Stimulated activated naive CD4-positive, alpha-beta T cell treated with Interleukin-2 at 50 U/mL for 16 hours (primary cell): ENCODE data around the gene UBE2Q1.
A peak's percentile ranks its signal among the peaks of the same experiment; 100 is the strongest.

Source experiments
- DNase-seq: peaks from one replicate; lab custom pipeline; 2025; lab: John Stamatoyannopoulos, UW

UBE2Q1 gene

DNA sequence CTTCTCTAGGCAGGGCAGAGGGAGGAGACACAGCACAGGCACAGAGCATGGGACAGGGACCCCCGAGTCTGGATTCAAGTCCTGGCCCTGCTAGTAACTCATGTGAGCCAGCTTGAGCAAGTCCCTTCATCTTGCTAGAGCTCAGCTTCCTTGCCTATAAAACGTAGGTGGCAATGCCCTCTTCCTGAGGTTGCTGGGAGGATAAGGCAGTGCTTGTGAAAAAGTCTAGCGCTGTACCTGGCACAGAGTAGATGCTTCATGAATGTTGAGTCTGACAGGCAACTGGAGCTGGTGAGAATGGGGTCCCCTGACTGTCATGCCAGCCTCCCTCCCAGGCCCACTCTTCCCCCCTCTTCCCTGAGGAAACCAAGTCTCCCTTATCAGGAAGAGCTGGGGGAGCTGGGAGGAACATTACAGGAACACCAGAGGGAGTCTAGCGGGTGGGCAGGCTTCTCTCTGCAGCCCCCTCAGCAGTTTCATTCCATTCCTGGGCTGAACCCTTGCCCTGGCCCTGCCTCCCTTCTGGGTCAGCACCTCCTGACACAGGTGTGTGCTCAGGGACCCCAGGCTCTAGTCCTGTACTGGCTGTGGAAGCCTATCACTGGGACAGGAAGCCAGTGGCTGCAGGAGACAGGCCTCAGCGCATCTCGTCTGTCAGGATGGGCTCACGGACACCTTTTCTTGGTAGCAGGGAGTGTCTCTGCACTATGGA lies 19.0 kb upstream of the UBE2Q1 start:
- no peak for DNase-seq

DNA sequence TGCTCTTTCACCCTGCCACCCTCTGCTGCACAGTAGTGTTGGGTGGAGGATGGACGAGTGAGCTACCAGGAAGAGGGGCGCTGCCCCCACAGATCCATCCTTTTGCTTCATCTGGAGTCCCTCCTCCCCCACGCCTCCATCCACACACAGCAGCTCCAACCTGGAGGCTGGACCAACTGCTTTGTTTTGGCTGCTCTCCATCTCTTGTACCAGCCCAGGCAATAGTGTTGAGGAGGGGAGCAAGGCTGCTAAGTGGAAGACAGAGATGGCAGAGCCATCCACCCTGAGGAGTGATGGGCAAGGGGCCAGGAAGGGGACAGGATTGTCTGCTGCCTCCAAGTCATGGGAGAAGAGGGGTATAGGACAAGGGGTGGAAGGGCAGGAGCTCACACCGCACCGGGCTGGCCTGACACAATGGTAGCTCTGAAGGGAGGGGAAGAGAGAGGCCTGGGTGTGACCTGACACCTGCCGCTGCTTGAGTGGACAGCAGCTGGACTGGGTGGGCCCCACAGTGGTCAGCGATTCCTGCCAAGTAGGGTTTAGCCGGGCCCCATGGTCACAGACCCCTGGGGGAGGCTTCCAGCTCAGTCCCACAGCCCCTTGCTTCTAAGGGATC lies 17.6 kb upstream of the UBE2Q1 start:
- no peak for DNase-seq

DNA sequence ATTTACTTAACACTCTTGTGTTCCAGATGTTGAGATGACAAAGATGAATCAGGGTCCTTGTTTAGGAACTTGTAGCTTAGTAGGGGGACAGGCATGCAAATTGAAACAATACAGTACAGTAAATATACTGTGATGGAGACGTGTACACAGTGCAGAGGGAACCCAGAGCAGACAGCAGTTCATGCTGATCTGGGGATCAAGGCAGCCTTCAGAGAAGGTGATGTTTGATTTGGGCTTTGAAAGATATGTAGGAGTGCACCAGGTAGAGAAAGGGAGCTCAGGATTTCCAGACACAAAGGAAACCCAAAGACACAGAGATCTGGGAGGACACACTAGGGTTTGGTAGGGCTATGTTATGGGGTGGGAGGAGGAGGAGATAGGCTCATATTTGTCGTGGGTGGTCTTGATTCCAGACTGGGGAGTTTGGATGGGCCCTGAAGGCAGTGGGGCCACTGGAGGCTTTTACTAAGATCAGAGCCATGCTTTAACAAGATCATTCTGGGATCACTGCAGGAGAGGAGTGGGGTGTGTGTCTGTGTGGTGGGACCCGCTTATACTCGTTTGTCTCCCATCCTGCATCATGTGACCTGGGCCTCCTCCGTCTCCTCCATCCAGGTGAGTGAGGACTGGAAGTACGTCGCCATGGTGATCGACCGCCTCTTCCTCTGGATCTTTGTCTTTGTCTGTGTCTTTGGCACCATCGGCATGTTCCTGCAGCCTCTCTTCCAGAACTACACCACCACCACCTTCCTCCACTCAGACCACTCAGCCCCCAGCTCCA lies 16.9 kb upstream of the UBE2Q1 start:
- no peak for DNase-seq

DNA sequence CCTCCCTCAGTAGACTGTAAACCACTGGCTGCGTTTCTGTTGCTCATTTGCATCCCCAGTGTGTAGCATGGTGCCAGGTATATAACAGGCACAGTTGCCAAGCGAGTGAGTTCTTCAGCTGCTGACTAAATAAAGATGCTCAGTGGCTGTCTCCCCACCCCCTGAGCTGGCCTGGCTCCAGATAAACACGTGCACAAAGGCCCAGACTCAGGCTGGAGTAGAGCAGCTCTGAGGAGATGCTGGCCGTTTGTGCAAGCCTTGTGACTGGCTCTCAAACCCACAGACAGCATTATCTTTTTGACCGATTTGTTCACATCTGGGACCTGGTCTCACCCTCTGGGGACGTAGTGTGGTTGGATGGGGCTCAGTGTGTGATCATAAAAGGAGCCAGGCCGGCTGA lies 16.3 kb upstream of the UBE2Q1 start:
- DNase-seq = no peak

DNA sequence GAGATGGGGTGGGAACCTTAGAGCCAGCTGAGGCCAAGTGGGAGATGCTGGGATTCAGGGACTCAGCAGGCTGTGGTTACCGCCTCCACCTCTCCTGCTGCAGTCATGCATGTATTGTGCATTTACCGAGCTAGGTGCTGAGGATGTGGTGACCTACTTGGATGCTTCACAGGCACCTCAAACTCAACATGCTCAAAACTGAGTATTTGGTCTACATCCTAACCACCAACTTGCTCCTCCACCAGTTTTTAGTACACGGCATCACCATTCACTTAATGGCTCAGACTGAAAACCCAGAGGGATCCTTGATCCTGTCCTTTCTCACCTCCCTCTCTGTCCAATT lies 14.7 kb upstream of the UBE2Q1 start:
- DNase-seq = no peak

DNA sequence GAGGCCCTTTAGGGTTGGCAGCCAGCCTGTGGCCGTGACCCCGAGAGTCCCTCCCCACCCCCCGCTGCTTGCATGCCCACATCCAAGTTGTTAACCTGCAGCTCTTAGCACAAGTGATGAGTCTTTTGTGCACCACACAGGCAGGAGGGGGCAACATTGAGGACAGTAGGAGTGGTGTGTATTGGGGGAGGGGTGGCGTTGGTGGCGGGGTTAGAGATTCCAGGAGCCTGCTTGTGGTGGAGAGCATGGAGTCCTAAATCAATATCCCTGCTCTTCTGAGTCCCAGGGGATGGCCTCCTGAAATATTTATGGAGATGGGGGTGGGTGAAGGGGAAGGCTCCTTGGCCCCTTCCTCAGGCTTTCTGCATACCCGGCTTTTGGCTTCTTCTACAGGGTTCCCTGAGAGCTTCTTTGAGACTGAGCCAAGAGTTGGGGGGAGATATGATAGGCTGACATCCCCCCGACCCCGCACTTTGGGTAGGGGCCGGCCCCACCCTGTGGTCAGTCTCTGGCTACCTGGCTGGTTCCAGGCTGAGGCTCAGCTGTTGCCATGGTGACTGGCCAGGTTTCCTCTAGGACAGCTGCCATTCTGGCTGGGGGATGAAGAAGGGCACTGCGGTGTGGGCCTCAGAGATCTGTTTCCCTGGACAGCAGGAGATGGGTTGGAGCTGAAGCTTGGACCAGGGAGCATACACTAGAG lies 14.2 kb upstream of the UBE2Q1 start:
- DNase-seq = no peak

DNA sequence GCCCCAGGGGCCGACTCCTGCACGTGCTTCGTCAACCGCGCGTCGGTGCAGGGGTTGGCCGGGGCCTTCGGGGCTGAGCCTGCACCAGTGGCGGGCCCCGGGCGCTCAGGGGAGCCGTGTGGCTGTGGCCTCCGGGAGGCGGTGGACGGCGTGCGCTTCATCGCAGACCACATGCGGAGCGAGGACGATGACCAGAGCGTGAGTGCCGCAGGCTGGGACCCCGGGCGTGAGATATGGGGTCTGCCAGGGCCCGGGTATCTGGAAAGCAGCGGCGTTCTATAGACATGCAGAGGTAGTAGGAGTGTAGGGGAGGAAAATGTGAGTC lies 13.5 kb upstream of the UBE2Q1 start:
- DNase-seq = no peak

DNA sequence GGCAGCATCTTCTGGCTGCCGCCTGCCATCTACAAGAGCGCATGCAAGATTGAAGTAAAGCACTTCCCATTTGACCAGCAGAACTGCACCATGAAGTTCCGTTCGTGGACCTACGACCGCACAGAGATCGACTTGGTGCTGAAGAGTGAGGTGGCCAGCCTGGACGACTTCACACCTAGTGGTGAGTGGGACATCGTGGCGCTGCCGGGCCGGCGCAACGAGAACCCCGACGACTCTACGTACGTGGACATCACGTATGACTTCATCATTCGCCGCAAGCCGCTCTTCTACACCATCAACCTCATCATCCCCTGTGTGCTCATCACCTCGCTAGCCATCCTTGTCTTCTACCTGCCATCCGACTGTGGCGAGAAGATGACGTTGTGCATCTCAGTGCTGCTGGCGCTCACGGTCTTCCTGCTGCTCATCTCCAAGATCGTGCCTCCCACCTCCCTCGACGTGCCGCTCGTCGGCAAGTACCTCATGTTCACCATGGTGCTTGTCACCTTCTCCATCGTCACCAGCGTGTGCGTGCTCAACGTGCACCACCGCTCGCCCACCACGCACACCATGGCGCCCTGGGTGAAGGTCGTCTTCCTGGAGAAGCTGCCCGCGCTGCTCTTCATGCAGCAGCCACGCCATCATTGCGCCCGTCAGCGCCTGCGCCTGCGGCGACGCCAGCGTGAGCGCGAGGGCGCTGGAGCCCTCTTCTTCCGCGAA lies 12.9 kb upstream of the UBE2Q1 start:
- no peak for DNase-seq

DNA sequence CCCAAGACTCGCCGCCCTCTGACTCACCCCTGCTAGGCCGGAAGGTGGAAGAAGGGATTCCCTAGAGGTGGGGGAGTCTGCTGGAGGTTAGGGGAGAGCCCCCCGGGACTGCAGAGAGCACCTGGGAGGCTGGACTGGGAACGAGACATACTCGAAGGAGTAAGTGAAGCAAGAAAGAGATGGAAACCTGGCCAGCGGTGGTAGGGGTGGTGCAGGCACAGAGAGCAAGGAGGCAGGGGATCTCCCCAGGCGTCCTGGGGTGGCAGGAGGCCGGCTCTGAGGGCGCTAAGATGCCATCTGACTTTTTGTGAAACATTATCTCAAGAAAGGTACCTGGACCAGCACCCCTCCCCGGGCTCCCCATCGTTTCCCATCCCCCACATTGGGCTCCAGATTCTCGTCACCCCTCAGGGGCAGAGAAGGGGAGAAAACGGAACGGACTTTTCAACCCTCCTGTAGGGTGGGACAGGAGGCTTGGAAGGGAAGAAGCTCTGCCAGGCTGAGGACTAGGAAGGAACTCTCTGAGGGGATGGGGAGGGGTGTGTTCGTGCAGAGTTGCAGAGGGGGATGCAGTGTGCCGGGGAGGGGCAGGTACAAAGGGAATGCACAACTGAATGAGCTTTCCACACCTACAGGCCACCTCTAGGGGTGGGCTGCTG lies 9.8 kb upstream of the UBE2Q1 start:
- DNase-seq = no peak

DNA sequence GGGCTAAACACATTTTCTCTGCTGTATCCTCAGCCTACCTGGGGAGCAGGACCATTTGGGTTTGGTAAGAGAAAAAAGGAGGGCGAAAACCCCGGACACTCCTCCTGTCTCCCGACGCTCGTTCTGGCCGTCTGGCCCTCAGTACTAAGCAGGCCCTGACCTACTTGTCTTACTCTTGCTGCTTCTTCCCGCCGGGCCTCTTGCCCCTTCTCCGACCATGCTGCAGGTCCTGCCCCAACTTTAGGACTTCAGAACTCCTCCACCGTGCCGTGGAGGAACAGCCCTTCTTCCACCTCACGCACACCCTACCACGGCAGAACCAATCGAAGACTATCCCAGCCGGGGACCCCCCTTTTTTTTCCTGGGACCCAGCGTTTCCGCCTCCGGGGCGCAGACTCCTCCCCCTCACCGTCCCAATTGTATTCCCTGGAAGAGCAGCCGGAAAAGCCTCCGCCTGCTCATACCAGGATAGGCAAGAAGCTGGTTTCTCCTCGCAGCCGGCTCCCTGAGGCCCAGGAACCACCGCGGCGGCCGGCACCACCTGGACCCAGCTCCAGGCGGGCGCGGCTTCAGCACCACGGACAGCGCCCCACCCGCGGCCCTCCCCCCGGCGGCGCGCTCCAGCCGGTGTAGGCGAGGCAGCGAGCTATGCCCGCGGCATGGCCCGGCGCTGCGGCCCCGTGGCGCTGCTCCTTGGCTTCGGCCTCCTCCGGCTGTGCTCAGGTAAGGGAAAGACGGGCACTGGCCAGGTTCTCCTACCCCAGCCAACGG lies 9.1 kb upstream of the UBE2Q1 start, which contains the start of gene CHRNB2:
Gene CHRNB2, plus strand, starts transcription at position 393 of the 771 bp plus-strand sequence. Its CDS starts 267 bp downstream, at position 660.
- DNase-seq = peak; percentile 58

DNA sequence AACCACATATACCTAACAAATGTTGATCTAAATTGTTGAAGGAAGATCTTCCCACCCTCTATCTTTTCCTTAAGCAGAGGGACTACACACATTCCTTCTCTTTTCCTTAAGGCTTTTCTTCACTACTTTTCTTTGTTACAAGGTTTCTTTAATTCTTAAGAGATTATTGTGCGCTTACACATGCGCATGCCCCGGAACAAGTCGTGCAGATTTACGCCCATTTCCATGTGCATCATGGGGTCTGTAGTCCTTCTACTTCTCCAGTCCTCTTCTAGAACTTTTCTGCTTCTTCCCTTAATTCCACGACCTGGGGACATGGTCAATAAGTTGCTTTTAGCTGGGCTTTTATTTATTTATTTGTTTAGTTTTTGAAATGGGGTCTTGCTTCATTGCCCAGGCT lies 7.4 kb upstream of the UBE2Q1 start:
- no peak for DNase-seq

DNA sequence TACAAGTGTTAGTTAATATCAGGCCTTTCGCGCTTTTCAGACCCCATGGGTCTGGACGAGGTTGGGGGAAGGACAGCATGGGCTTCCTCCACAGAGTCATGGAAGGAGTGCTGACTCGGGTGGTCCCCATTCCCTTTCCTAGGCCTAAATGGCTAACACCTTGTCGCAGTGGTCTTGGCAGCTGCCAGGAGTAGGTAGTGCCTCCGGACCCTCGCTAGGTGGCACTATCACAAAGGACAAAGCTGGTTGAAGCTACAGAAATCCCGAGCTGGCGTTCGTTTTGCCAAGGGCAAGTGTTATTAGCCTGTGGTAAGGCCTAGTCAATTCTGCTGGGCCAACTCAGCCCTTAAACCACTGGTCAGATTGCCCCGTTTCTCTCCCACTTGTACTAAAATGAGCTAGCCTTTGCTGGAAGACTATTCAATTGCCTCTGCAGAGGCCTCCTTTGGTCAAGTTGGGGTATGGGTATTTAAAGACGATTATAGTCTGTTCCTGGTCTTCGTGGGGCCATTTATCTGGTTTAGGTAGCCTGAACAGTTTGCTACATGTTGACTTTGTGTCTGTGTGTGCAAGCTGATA lies 1.1 kb upstream of the UBE2Q1 start:
- peak; percentile 78 for DNase-seq

DNA sequence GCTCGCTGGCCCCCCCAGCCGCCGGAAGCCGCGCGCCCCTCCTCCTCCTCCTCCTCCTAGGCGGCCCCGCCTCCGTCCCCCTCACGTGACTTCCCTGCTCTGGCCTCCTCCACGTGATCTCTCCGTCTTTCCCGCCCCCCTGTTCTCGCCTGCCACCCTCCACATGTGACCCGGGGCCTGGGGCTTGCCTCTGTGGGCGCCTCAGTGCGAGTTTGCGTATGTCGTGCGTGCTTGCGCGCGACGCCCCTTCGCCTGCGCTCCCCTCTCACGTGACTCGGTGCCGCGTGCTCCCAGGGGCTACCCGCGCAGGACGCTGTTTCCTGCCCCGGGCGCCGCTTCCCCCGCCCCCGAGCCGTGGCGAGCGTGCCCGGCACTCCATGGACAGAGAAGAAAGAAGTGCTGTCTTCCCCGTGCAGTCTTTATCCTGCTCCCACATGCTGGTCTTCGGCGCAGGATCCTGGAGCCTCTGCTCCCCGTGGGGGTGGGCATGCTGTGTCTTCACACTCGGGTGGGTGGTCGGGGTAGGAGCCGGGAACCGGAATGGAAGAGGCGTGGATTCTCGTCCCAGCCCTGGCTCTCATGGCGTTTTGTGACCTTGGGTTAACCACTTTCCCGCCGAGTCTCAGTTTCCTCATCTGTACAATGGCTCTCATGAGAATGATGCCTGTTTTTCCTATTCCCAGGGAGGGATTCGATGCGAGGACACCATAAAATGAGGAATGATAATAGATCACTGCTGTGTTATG lies 431 bp upstream of the UBE2Q1 start:
- peak; percentile 99 for DNase-seq

DNA sequence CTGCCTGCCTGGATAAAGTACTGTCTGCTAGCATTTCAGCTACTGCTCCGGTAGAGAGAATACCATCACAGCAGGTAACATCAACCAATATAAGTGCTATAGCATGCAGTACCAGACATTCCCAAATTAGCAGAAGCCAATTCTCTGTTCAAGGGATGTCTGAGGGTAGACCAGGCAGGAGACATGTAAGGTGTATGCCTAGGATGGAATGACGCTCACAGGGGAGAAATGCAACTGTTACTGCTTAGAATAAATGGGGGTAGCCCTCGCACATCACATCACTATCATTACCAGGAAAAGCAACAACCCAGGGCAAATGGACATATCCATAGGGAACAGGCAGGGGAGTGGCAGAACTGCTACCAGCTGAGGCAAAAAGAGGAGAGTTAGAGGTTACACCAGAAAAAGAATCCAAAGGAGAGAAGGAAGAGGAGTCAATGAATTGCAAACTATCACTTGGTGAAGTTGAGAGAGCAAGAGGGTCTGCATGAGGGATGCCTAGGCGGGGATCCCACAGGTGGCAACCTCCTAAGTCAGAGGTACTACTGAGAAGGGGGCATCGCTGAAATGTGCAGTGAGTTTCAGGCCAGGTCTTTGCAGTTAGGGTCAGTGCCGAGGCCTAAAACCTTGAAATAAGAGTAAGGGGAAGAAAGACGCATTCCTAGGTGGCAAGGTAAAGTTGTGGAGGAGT lies 1.1 kb downstream of the UBE2Q1 start:
- no peak for DNase-seq

DNA sequence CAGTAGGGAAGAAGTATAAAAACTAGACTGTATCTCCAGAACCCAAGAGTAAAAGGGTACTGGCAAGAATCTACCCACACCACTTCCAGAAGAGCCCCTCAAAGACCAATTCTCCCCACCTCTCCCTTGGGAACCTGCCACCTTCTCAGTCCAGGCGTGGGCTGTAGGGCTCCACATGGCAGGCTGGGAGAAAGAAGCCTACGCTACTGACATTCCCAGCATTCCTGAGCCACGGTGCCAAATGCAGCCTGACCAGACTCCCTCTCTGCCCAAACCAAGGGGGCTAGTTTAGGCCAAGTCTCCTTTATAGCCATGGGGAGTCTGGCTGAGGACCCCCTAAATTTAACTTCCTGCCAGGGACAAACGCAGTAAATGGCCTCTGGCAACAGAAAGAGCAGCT lies 2.0 kb downstream of the UBE2Q1 start:
- DNase-seq = no peak

DNA sequence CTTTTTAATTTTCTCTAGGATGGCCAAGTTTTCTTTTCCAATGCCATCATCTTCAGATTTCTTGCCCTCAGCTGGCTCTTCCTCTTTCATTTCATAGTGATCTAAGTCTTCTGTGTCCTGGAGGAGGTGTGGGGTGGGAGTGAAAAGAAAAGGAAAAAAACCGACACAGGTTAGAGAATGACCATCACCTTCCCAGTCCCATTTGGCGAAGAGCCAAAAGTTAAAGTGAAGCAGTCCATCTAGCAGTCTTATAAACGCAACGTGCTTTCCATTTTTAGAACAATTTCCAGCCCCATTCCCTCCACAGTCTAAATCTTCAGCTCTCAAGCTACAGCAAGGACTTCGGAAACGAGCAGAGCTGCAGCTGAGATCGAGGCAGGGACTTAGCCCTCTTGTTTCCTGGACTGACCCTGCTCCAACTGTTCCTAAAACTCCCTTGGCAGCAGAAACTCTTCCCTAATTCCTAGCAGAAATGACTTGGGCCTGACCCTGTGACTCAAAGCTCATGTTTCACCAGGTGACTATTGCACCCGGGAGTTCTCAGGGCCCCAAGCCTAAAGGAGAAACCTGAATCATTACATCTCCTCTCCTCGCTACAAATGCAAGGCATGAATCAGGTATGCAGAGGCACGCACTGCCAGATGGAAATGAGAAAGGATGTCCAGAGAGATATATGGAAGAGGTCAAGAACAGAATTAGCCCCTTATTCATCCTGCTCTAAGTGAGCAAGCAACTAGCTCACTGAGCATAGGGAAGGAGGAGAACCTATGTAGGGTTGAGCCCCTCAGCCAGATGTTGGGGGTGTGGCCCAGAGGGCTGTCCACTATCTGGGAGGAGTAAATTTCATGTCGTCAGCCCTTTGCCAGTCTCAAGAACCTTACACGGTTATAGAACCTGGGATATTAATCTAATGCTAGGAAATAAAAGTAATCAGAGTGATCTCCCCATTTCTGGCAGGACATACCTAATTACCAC lies 5.1 kb downstream of the UBE2Q1 start:
- no peak for DNase-seq

DNA sequence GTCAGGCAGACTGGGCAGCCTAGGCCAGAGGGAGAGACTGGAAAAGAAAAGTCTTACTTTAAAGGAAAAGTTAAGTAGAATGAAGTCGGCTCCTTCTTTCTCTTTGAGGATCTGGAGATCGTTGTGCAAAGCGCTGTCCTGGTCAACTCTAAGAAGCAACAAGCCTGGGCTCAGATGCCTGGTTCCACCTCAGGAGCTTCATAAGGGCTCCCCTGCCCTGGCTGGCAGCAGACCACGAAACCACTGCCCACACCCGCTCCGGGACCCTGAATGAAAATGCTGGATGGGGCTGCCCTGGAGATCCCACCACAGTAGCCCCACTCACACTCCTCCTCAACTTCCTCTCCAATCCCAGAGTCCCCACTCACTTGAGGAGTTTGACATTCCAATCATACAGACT lies 6.4 kb downstream of the UBE2Q1 start:
- no peak for DNase-seq

DNA sequence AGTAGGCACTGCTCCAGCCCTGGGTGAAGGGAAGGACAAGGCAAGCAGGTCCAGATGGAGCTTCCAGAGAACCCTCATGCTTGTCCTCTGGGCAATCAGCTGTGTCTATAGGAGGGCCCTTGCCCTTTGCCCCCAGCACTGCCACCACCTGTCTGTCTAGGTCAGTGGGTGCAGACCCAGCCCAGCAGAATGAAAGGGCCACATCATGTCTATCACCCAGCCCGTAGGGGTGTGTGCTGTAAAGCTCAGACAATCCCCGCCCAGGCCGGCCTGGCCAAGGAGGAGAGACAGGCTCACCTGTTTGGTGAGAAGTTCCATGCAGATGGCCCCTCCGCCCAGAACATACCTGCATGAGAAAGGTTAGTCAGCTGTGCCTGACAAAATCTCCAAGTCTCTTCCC lies 7.0 kb downstream of the UBE2Q1 start:
- DNase-seq = no peak
